Liver (tissue), 9 donors: ENCODE measurements around the gene DOCK2. TPM values are rescaled to one million over a fixed set of nuclear protein-coding genes. Genes with fewer than 3 reads are reported as not detected.

ENCODE experiments used
- DNase-seq: peaks from one replicate; pipeline ENCODE4 v3.0.0-alpha.2; 2017; ENCODE audit warnings: low spot score
- H3K27ac ChIP-seq, 2 donors: one replicate each; pipeline ENCODE4 v1.7.0; 2013; ENCODE audit warnings: inconsistent platforms in 2 of 2, low read length in 2 of 2, control low read depth in 1 of 2, low read depth in 1 of 2, mild to moderate bottlenecking in 1 of 2
- H3K27me3 ChIP-seq, 4 donors: one replicate each; pipeline versions ENCODE4 v1.6.1 to v1.7.0; 2013; ENCODE audit warnings: low read length in 3 of 4, inconsistent platforms in 1 of 4, mild to moderate bottlenecking in 1 of 4, moderate library complexity in 1 of 4; ENCODE audit not compliant: control insufficient read depth in 4 of 4, insufficient read depth in 4 of 4
- H3K36me3 ChIP-seq, 4 donors: one replicate each; pipeline versions ENCODE4 v1.6.1 to v1.7.0; 2013; ENCODE audit warnings: low read length in 3 of 4, mild to moderate bottlenecking in 3 of 4, low read depth in 1 of 4, moderate library complexity in 1 of 4; ENCODE audit not compliant: control insufficient read depth in 4 of 4, insufficient read depth in 3 of 4
- H3K4me1 ChIP-seq, 4 donors: one replicate each; pipeline versions ENCODE4 v1.6.1 to v1.7.0; 2013; ENCODE audit warnings: low read length in 3 of 4, mild to moderate bottlenecking in 3 of 4, moderate library complexity in 1 of 4; ENCODE audit not compliant: control insufficient read depth in 4 of 4, insufficient read depth in 4 of 4
- H3K4me3 ChIP-seq, 3 donors: one replicate each; pipeline versions ENCODE4 v1.6.1 to v1.7.0; 2013; ENCODE audit warnings: low read length in 3 of 3, control low read depth in 1 of 3, low read depth in 1 of 3, mild to moderate bottlenecking in 1 of 3
- H3K9ac ChIP-seq, 2 donors: one replicate each; pipeline ENCODE4 v1.7.0; 2013; ENCODE audit warnings: low read length in 2 of 2, mild to moderate bottlenecking in 2 of 2, moderate library complexity in 2 of 2, control low read depth in 1 of 2, low read depth in 1 of 2
- H3K9me3 ChIP-seq, 4 donors: one replicate each; pipeline versions ENCODE4 v1.6.1 to v1.7.0; 2013; ENCODE audit warnings: low read length in 3 of 4; ENCODE audit not compliant: control insufficient read depth in 4 of 4
- CTCF ChIP-seq: fragments of 150-350 bp; IDR thresholded peaks from 2 replicates; pipeline ENCODE4 v1.5.1; 2017; ENCODE audit warnings: improper control_type of control experiment, low read depth, low read length; ENCODE audit not compliant: missing input control
- EGR1 ChIP-seq, 2 donors: IDR thresholded peaks; 2 replicates each; pipeline ENCODE4 v1.6.1; 2016 to 2018; ENCODE audit warnings: antibody characterized with exemption in 2 of 2, low read depth in 2 of 2
- FOXA1 ChIP-seq: IDR thresholded peaks from 2 replicates; pipeline ENCODE4 v1.6.1; 2016; ENCODE audit warnings: antibody characterized with exemption
- FOXA2 ChIP-seq: IDR thresholded peaks from 2 replicates; pipeline ENCODE4 v1.6.1; 2016; ENCODE audit warnings: antibody characterized with exemption
- GABPA ChIP-seq, 2 donors: IDR thresholded peaks in 1 of 2; conservative IDR thresholded peaks in 1 of 2; 2 replicates each; pipeline ENCODE4 v1.6.1; 2016; ENCODE audit warnings: antibody characterized with exemption in 2 of 2, mild to moderate bottlenecking in 1 of 2, moderate library complexity in 1 of 2
- HNF4A ChIP-seq, 2 donors: conservative IDR thresholded peaks; 2 replicates each; pipeline ENCODE4 v1.6.1; 2016; ENCODE audit warnings: antibody characterized with exemption in 2 of 2, mild to moderate bottlenecking in 2 of 2
- HNF4G ChIP-seq: IDR thresholded peaks from 2 replicates; pipeline ENCODE4 v1.6.1; 2016; ENCODE audit warnings: antibody characterized with exemption
- JUND ChIP-seq, 2 donors: IDR thresholded peaks; 2 replicates each; pipeline ENCODE4 v1.6.1; 2016; ENCODE audit warnings: antibody characterized with exemption in 2 of 2
- NR2F2 ChIP-seq: IDR thresholded peaks from 2 replicates; pipeline ENCODE4 v1.6.1; 2016; ENCODE audit warnings: antibody characterized with exemption
- RAD21 ChIP-seq, 2 donors: IDR thresholded peaks; 2 replicates each; pipeline ENCODE4 v1.6.1; 2016; ENCODE audit warnings: antibody characterized with exemption in 2 of 2, mild to moderate bottlenecking in 2 of 2
- REST ChIP-seq: IDR thresholded peaks from 2 replicates; pipeline ENCODE4 v1.6.1; 2016; ENCODE audit warnings: antibody characterized with exemption, mild to moderate bottlenecking
- RXRA ChIP-seq, 2 donors: IDR thresholded peaks; 2 replicates each; pipeline ENCODE4 v1.6.1; 2017 to 2018; ENCODE audit warnings: antibody characterized with exemption in 2 of 2, mild to moderate bottlenecking in 1 of 2
- SP1 ChIP-seq: IDR thresholded peaks from 2 replicates; pipeline ENCODE4 v1.6.1; 2018; ENCODE audit warnings: antibody characterized with exemption, mild to moderate bottlenecking
- TAF1 ChIP-seq: conservative IDR thresholded peaks from 2 replicates; pipeline ENCODE4 v1.6.1; 2016; ENCODE audit warnings: antibody characterized with exemption, mild to moderate bottlenecking
- YY1 ChIP-seq: IDR thresholded peaks from 2 replicates; pipeline ENCODE4 v1.6.1; 2016; ENCODE audit warnings: antibody characterized with exemption, mild to moderate bottlenecking
- WGBS: extraction: QIAGEN DNeasy Blood & Tissue Kit; methylation state at CpG from one replicate; pipeline ENCODE4 v1.1.7; 2013; 5-methylcytosine and 5-hydroxymethylcytosine counted together
- polyA plus RNA-seq, 2 donors: library from polyadenylated mRNA; stranded (reverse) in 1 of 2; unstranded in 1 of 2; fragments of 200-250 nt in 1 of 2; fragments of >200 nt in 1 of 2; fragmentation: Nextera tagmentation in 1 of 2; extraction: Ambion mirVana in 1 of 2; gene quantifications; one replicate each; pipeline versions ENCODE4 v1.2.1 to v1.2.3, GENCODE V29; 2013 to 2015
- total RNA-seq, 2 donors: library from RNA; depleted of rRNA; stranded (reverse); fragments of >200 nt; gene quantifications; one replicate each; pipeline ENCODE4 v1.2.3, GENCODE V29; 2014
- TF ChIP-seq, protein P1 (sequence below): IDR thresholded peaks from 2 replicates; pipeline ENCODE4 v1.6.1; 2016; ENCODE audit warnings: antibody characterized with exemption
- TF ChIP-seq, protein P2 (sequence below): IDR thresholded peaks from 2 replicates; pipeline ENCODE4 v1.6.1; 2016; ENCODE audit warnings: antibody characterized with exemption
- TF ChIP-seq, protein P3 (sequence below): IDR thresholded peaks from 2 replicates; pipeline ENCODE4 v1.6.1; 2016; ENCODE audit warnings: antibody characterized with exemption
- donor health status: healthy.
- donor health status: healthy.
- donor health status: healthy.
- donor health status: healthy.
- donor health status: healthy.

Gene DOCK2
- total and polyA plus RNA-seq, 4 donors: 2.3 to 26.6 (median 8.2) TPM

DNA sequence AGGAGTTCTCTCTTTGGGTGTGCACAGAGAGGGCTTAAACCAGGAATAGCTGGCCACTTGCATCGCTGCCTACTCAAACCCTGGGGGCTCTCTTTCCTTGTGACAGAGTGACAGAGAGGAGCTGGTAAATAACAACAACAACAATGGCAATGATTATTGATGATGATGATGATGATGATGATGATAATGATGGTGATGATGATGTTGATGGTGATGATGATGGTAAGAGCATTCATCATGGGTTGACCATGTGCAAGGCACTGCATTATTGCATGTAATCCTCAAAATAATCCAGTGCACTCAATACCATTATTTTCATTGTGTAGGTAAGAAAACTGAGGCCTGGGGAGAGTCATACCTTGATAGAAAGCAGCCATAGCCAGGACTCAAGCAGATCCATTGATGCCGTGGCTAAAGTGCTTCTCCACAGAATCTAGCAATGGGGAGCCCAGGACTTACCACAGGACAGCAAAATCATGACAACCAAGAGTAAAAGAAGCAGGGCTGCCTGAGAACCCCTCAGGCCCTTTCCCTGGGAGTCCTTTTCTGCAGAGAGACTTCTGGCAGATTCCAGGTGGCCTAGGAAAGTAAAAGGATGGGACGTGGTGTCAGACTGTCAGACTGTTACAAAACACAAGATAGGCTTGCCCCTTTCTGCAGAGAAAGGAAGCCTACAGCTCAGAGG lies 473.5 kb downstream of the DOCK2 start:
- no peak overlapping the region for H3K4me3 ChIP-seq
- 71% methylated on average over 3 of the region's 3 CpGs for WGBS
- H3K27me3 ChIP-seq: no peaks in the 10 kb centered on the region
- DNase-seq: peak; percentile 3
- no peak overlapping the region for H3K9ac ChIP-seq
- H3K27ac ChIP-seq: no peak overlapping the region
- H3K4me1 ChIP-seq: no peaks in the 10 kb centered on the region
- H3K9me3 ChIP-seq: no peaks in the 10 kb centered on the region
- no peaks in the 10 kb centered on the region for H3K36me3 ChIP-seq
- TF ChIP-seq FOXA1: no peak
- TF ChIP-seq GABPA (IDR thresholded peaks at IDR 0.05 in 1 of 2, conservative IDR thresholded peaks at IDR 0.05 in 1 of 2): no peak
- TF ChIP-seq, protein P1, sequence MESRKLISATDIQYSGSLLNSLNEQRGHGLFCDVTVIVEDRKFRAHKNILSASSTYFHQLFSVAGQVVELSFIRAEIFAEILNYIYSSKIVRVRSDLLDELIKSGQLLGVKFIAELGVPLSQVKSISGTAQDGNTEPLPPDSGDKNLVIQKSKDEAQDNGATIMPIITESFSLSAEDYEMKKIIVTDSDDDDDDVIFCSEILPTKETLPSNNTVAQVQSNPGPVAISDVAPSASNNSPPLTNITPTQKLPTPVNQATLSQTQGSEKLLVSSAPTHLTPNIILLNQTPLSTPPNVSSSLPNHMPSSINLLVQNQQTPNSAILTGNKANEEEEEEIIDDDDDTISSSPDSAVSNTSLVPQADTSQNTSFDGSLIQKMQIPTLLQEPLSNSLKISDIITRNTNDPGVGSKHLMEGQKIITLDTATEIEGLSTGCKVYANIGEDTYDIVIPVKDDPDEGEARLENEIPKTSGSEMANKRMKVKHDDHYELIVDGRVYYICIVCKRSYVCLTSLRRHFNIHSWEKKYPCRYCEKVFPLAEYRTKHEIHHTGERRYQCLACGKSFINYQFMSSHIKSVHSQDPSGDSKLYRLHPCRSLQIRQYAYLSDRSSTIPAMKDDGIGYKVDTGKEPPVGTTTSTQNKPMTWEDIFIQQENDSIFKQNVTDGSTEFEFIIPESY: no peak
- TF ChIP-seq HNF4G: no peak
- no peak for TF ChIP-seq RAD21 (IDR thresholded peaks at IDR 0.05)

- Histone ChIP-seq H3K27me3 (no peaks in the 10 kb centered on the region), H3K4me3 (no peak overlapping the region), H3K27ac (no peak overlapping the region), H3K9ac (no peak overlapping the region), H3K36me3 (no peaks in the 10 kb centered on the region), H3K4me1 (no peaks in the 10 kb centered on the region), H3K9me3 (no peaks in the 10 kb centered on the region)
- DNase-seq: peak; percentile 23
- 52% methylated on average over 8 of the region's 8 CpGs for WGBS
- TF ChIP-seq, protein P2, sequence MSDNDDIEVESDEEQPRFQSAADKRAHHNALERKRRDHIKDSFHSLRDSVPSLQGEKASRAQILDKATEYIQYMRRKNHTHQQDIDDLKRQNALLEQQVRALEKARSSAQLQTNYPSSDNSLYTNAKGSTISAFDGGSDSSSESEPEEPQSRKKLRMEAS: no peak
- TF ChIP-seq RAD21 (IDR thresholded peaks at IDR 0.05): no peak
- no peak for TF ChIP-seq JUND (IDR thresholded peaks at IDR 0.05)
- no peak for TF ChIP-seq HNF4G
- TF ChIP-seq FOXA2: no peak
- TF ChIP-seq, protein P3, sequence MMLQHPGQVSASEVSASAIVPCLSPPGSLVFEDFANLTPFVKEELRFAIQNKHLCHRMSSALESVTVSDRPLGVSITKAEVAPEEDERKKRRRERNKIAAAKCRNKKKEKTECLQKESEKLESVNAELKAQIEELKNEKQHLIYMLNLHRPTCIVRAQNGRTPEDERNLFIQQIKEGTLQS: no peak
- no peak for TF ChIP-seq YY1
- no peak for TF ChIP-seq HNF4A (conservative IDR thresholded peaks at IDR 0.05)
- no peak for TF ChIP-seq SP1
- no peak for TF ChIP-seq NR2F2
- TF ChIP-seq TAF1: no peak
- TF ChIP-seq, protein P1: no peak
- TF ChIP-seq REST: no peak
- TF ChIP-seq RXRA (IDR thresholded peaks at IDR 0.05): no peak
- no peak for TF ChIP-seq FOXA1
- no peak for TF ChIP-seq CTCF
- no peak for TF ChIP-seq GABPA (IDR thresholded peaks at IDR 0.05 in 1 of 2, conservative IDR thresholded peaks at IDR 0.05 in 1 of 2)
- TF ChIP-seq EGR1 (IDR thresholded peaks at IDR 0.05; ENCODE audit: low read depth in 2 of 2): no peak
Measured at GRCh38 chr5:170111088-170111785, 474.2 kb downstream of the DOCK2 start.
